ENCODE measurements around the gene FGA. TPM values are rescaled to one million over a fixed set of nuclear protein-coding genes. Genes with fewer than 3 reads are reported as not detected.

The FGA gene
- polyA plus RNA-seq, 1 of the 3 experiments (the other 2 are of a cell fraction) = not detected

GRCh38 chr4:154559141-154559493 is 31.4 kb downstream of the FGA start:
- Histone ChIP-seq H2AFZ (ENCODE audit: low read depth) (no peak overlapping the region), H3K27me3 (ENCODE audit: insufficient read depth) (peaks cover 5% of the 10 kb centered on the region; the same call in 1 of the 2 replicates), H3K79me2 (ENCODE audit: insufficient read depth) (no peaks in the 10 kb centered on the region), H3K9me3 (no peaks in the 10 kb centered on the region), H3K9me2 (no peaks in the 10 kb centered on the region), H3K4me2 (no peak overlapping the region), H3K4me1 (ENCODE audit: control insufficient read depth in 1 of 2, insufficient read depth in 2 of 2, low read depth in 1 of 2, low read length in 1 of 2) (no peaks in the 10 kb centered on the region), H3K4me3 (ENCODE audit: low read depth in 2 of 2, low read length in 1 of 2) (no peak overlapping the region), H3K9ac (no peak overlapping the region), H3F3A (replicated peaks; ENCODE audit: insufficient read depth) (no peaks in the 10 kb centered on the region), H3K27ac (ENCODE audit: low read depth in 2 of 2, low read length in 1 of 2) (no peak overlapping the region), H4K20me1 (ENCODE audit: insufficient read depth) (no peaks in the 10 kb centered on the region), H3K36me3 (replicated peaks in 1 of 2; ENCODE audit: control insufficient read depth in 1 of 2, insufficient read depth in 2 of 2, low read length in 1 of 2) (no peaks in the 10 kb centered on the region)
- no peak for TF ChIP-seq YY1 (IDR thresholded peaks at IDR 0.05; ENCODE audit: low read depth)
- ChIA-PET CTCF (interaction anchor here (0.5 to 4.1 kb wide), 23 partner anchors 10 to 238 kb away, joined by 3 to 51 read pairs (median 5); partner anchors contain the start of genes FGG and PLRG1), POLR2A (no interaction called here)
- WGBS (ENCODE audit: low lambda C conversion rate) = 38% methylated on average over 1 of the region's 1 CpG
- no peak for DNase-seq

DNA sequence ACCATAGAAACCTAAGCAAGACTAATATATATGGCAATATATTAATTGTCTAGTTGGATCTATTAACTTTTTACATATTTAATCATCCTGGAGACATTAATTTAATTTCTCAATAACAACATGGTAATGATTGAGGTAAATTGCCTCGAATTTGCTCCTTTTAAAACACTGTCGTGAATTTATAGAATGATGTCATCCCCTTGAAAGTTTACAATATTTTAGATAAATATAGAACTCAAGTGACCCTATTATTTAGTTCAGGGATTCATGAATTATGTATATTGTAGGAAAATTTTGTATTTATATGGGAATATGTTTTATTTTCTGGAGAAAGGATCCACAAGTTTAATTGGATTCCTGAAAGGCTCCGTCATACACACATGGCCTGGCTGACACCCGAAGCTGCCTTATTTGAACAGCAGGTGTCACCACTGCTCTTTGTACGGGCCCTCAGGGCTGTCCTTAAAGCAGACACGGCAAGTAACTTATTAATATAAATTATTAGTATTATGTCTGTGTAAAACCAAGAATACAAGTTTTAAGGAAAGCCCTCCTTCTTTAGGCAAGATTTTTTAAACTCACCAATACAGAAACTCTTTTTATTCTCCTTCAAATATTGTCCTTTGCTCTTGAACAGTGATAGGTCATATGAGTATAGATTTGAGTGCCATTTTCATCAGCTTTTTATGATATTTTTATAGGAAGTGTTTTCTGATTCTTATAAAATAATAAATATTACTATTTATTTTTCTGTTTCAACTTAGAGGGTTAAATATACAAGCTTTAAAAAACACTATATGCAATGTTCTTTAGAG is 38.5 kb downstream of the FGA start:
- 27% methylated on average over 6 of the region's 6 CpGs for WGBS (ENCODE audit: low lambda C conversion rate)
- CTCF ChIA-PET = interaction anchor here (0.5 to 6.4 kb wide), 22 partner anchors 9 to 83 kb away, joined by 3 to 60 read pairs (median 4); partner anchors contain the start of genes FGB and FGG
- no peak overlapping the region for H3K9ac ChIP-seq
- H4K20me1 ChIP-seq (ENCODE audit: insufficient read depth) = 0 out of 2 replicates have a peak, but pooled peaks cover 3% of the 10 kb centered on the region
- no peaks in the 10 kb centered on the region for H3K9me3 ChIP-seq
- H2AFZ ChIP-seq (ENCODE audit: low read depth) = peak overlapping the region; percentile 45; the same call in 1 of the 2 replicates
- no peaks in the 10 kb centered on the region for H3K9me2 ChIP-seq
- H3K27me3 ChIP-seq (ENCODE audit: insufficient read depth) = peaks cover 5% of the 10 kb centered on the region; the same call in 1 of the 2 replicates
- TF ChIP-seq JUND (IDR thresholded peaks at IDR 0.05) (no peak), NRF1 (IDR thresholded peaks at IDR 0.05; ENCODE audit: low read depth, low read length) (no peak), YY1 (IDR thresholded peaks at IDR 0.05; ENCODE audit: low read depth) (no peak), REST (IDR thresholded peaks at IDR 0.05; ENCODE audit: low read depth, low read length) (no peak), CHD2 (IDR thresholded peaks at IDR 0.05; ENCODE audit: low read length, partially characterized antibody) (no peak), RAD21 (IDR thresholded peaks at IDR 0.05; ENCODE audit: low read length) (peak; percentile 83), MXI1 (IDR thresholded peaks at IDR 0.05; ENCODE audit: low read depth, low read length) (peak; percentile 73), SIN3A (IDR thresholded peaks at IDR 0.05; ENCODE audit: borderline replicate concordance, low read depth, low read length) (0 out of 2 replicates have a peak, but pooled peaks have one; percentile 46), POLR2AphosphoS5 (IDR thresholded peaks at IDR 0.05; ENCODE audit: low read depth, low read length) (no peak), USF2 (IDR thresholded peaks at IDR 0.05; ENCODE audit: borderline replicate concordance, low read depth, low read length) (no peak), ZBTB33 (IDR thresholded peaks at IDR 0.05; ENCODE audit: borderline replicate concordance, low read depth) (no peak), SMC3 (IDR thresholded peaks at IDR 0.05; ENCODE audit: low read depth, low read length) (peak; percentile 65), EP300 (IDR thresholded peaks at IDR 0.05; ENCODE audit: borderline replicate concordance in 1 of 2, low read depth in 1 of 2, low read length in 1 of 2) (no peak), CTCF (IDR thresholded peaks at IDR 0.05) (peak; percentile 82)
- TF ChIP-seq, protein P1, sequence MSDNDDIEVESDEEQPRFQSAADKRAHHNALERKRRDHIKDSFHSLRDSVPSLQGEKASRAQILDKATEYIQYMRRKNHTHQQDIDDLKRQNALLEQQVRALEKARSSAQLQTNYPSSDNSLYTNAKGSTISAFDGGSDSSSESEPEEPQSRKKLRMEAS (IDR thresholded peaks at IDR 0.05; ENCODE audit: low read depth) = no peak
- H3K4me2 ChIP-seq = no peak overlapping the region
- peak; percentile 47 for DNase-seq
- H3K79me2 ChIP-seq (ENCODE audit: insufficient read depth) = peaks cover 31% of the 10 kb centered on the region
- no peak overlapping the region for H3K4me3 ChIP-seq (ENCODE audit: low read depth in 2 of 2, low read length in 1 of 2)
- H3F3A ChIP-seq (replicated peaks; ENCODE audit: insufficient read depth) = no peaks in the 10 kb centered on the region
- H3K36me3 ChIP-seq (replicated peaks in 1 of 2; ENCODE audit: control insufficient read depth in 1 of 2, insufficient read depth in 2 of 2, low read length in 1 of 2) = peaks cover 9 to 15% of the 10 kb centered on the region in 2 experiments
- POLR2A ChIA-PET = no interaction called here
- peaks cover 0 to 8% of the 10 kb centered on the region in 2 experiments; a peak in 2 of 4 replicates for H3K4me1 ChIP-seq (ENCODE audit: control insufficient read depth in 1 of 2, insufficient read depth in 2 of 2, low read depth in 1 of 2, low read length in 1 of 2)
- no peak overlapping the region for H3K27ac ChIP-seq (ENCODE audit: low read depth in 2 of 2, low read length in 1 of 2)
